HFFc6 (cell line): ENCODE data around the gene UBE4A. TPM values are rescaled to one million over a fixed set of nuclear protein-coding genes. Genes with fewer than 3 reads are reported as not detected.

Experiments used
- DNase-seq: peaks from one replicate; pipeline ENCODE4 v3.0.0-alpha.2; 2018
- H3K27ac Mint-ChIP-seq: 2 replicates; pipeline ENCODE4 v1.8.0; 2020; ENCODE audit warnings: mild to moderate bottlenecking, mixed read lengths
- H3K27me3 Mint-ChIP-seq: 2 replicates; pipeline ENCODE4 v1.8.0; 2021; ENCODE audit warnings: mild to moderate bottlenecking, moderate library complexity, mixed read lengths; ENCODE audit not compliant: insufficient read depth
- H3K36me3 Mint-ChIP-seq: 2 replicates; pipeline ENCODE4 v1.8.0; 2021; ENCODE audit warnings: low read depth, mixed read lengths
- H3K4me1 Mint-ChIP-seq: 2 replicates; pipeline ENCODE4 v1.8.0; 2020; ENCODE audit warnings: low read depth, mixed read lengths
- H3K4me3 Mint-ChIP-seq: 2 replicates; pipeline ENCODE4 v1.8.0; 2020; ENCODE audit warnings: mild to moderate bottlenecking, moderate library complexity, mixed read lengths
- H3K9me3 Mint-ChIP-seq: 2 replicates; pipeline ENCODE4 v1.8.0; 2020; ENCODE audit warnings: mild to moderate bottlenecking, mixed read lengths
- CTCF ChIP-seq: fragments of 200-600 bp; sonication (generic); IDR thresholded peaks from 2 replicates; pipeline ENCODE4 v1.5.0; 2021; ENCODE audit warnings: antibody characterized with exemption, mild to moderate bottlenecking
- total RNA-seq, 6 experiments: library from RNA; stranded (reverse); fragmentation: NEBNext Ultra II Directional; extraction: Animal tissue kit (Norgen Biotek cat#: 25700); gene quantifications; 2 replicates in 1 of 6; 3 replicates in 5 of 6; pipeline ENCODE4 v1.2.3, GENCODE V29; 2021

The UBE4A gene
- total RNA-seq, 6 experiments from 2014 or later: 46.2 to 62.7 (median 54.1) TPM

GRCh38 chr11:118373263-118373662, 13.9 kb downstream of the UBE4A start:
- Mint-ChIP-seq H3K36me3 (peaks cover 38% of the 10 kb centered on the region), H3K4me1 (no peaks in the 10 kb centered on the region), H3K27ac (no peak overlapping the region), H3K4me3 (no peak overlapping the region), H3K27me3 (no peaks in the 10 kb centered on the region; the same call in 1 of the 2 replicates), H3K9me3 (no peaks in the 10 kb centered on the region)
- DNase-seq: no peak
- TF ChIP-seq CTCF: no peak

GRCh38 chr11:118373871-118374270, 14.5 kb downstream of the UBE4A start:
- peaks cover 40% of the 10 kb centered on the region for H3K36me3 Mint-ChIP-seq

GRCh38 chr11:118374729-118375128, 15.3 kb downstream of the UBE4A start:
- no peak for TF ChIP-seq CTCF
- H3K36me3 Mint-ChIP-seq: peaks cover 40% of the 10 kb centered on the region
- DNase-seq: no peak
- H3K4me3 Mint-ChIP-seq: no peak overlapping the region
- H3K4me1 Mint-ChIP-seq: no peaks in the 10 kb centered on the region
- H3K9me3 Mint-ChIP-seq: no peaks in the 10 kb centered on the region
- no peak overlapping the region for H3K27ac Mint-ChIP-seq
- no peaks in the 10 kb centered on the region; the same call in 1 of the 2 replicates for H3K27me3 Mint-ChIP-seq

More at GRCh38 chr11:118373871-118374270, 14.5 kb downstream of the UBE4A start:
- DNase-seq: no peak
- Mint-ChIP-seq H3K27me3 (no peaks in the 10 kb centered on the region; the same call in 1 of the 2 replicates), H3K4me3 (no peak overlapping the region), H3K4me1 (no peaks in the 10 kb centered on the region), H3K27ac (no peak overlapping the region), H3K9me3 (no peaks in the 10 kb centered on the region)
- TF ChIP-seq CTCF: no peak

- Mint-ChIP-seq H3K4me1 (no peaks in the 10 kb centered on the region), H3K36me3 (peaks cover 32% of the 10 kb centered on the region), H3K27me3 (no peaks in the 10 kb centered on the region; the same call in 1 of the 2 replicates), H3K4me3 (no peak overlapping the region), H3K27ac (no peak overlapping the region), H3K9me3 (no peaks in the 10 kb centered on the region)
- TF ChIP-seq CTCF: no peak
- DNase-seq: no peak
These were observed 16.6 kb downstream of the UBE4A start for GRCh38 chr11:118375978-118376377.

GRCh38 chr11:118379497-118379896, 20.1 kb downstream of the UBE4A start:
- H3K4me1 Mint-ChIP-seq: no peaks in the 10 kb centered on the region
- TF ChIP-seq CTCF: no peak
- no peaks in the 10 kb centered on the region for H3K27me3 Mint-ChIP-seq
- no peak overlapping the region for H3K4me3 Mint-ChIP-seq
- H3K27ac Mint-ChIP-seq: no peak overlapping the region
- no peaks in the 10 kb centered on the region for H3K9me3 Mint-ChIP-seq
- DNase-seq: no peak
- H3K36me3 Mint-ChIP-seq: peaks cover 19% of the 10 kb centered on the region

- no peak for DNase-seq
- H3K36me3 Mint-ChIP-seq: peaks cover 16% of the 10 kb centered on the region; the same call in 1 of the 2 replicates
These were observed 21.2 kb downstream of the UBE4A start for GRCh38 chr11:118380571-118380970.

More at GRCh38 chr11:118380571-118380970, 21.2 kb downstream of the UBE4A start:
- TF ChIP-seq CTCF: no peak
- H3K27me3 Mint-ChIP-seq: no peaks in the 10 kb centered on the region
- no peaks in the 10 kb centered on the region for H3K9me3 Mint-ChIP-seq
- no peaks in the 10 kb centered on the region for H3K4me1 Mint-ChIP-seq
- H3K4me3 Mint-ChIP-seq: no peak overlapping the region
- H3K27ac Mint-ChIP-seq: no peak overlapping the region
